ENCODE data around the gene FRMD3.

Gene FRMD3

GRCh38 chr9:83334320-83334719, 203.9 kb downstream of the FRMD3 start:
- DNase-seq (ENCODE audit: low spot score): peak; percentile 84

GRCh38 chr9:83330207-83331196, 207.7 kb downstream of the FRMD3 start:
- no peak for DNase-seq (ENCODE audit: low spot score)

GRCh38 chr9:83327750-83328622, 210.2 kb downstream of the FRMD3 start:
- DNase-seq (ENCODE audit: low spot score): no peak

GRCh38 chr9:83327323-83327722, 210.9 kb downstream of the FRMD3 start:
- DNase-seq (ENCODE audit: low spot score): no peak

- DNase-seq (ENCODE audit: low spot score): no peak
These were observed 215.1 kb downstream of the FRMD3 start for GRCh38 chr9:83323148-83323547.

- DNase-seq (ENCODE audit: low spot score): no peak
These were observed 215.8 kb downstream of the FRMD3 start for GRCh38 chr9:83322438-83322837.

- no peak for DNase-seq (ENCODE audit: low spot score)
These were observed 221.0 kb downstream of the FRMD3 start for GRCh38 chr9:83317244-83317643.

- no peak for DNase-seq (ENCODE audit: low spot score)
These were observed 222.6 kb downstream of the FRMD3 start for GRCh38 chr9:83315649-83316048.

- no peak for DNase-seq (ENCODE audit: low spot score)
These were observed 224.4 kb downstream of the FRMD3 start for GRCh38 chr9:83313781-83314180.

- DNase-seq (ENCODE audit: low spot score): no peak
These were observed 225.7 kb downstream of the FRMD3 start for GRCh38 chr9:83312537-83312936.

GRCh38 chr9:83307066-83307724, 231.0 kb downstream of the FRMD3 start:
- DNase-seq (ENCODE audit: low spot score): no peak

- DNase-seq (ENCODE audit: low spot score): peak; percentile 86
These were observed 233.5 kb downstream of the FRMD3 start for GRCh38 chr9:83304686-83305085.

- DNase-seq (ENCODE audit: low spot score): no peak
These were observed 238.6 kb downstream of the FRMD3 start for GRCh38 chr9:83299571-83299970.

GRCh38 chr9:83299094-83299493, 239.1 kb downstream of the FRMD3 start:
- no peak for DNase-seq (ENCODE audit: low spot score)

GRCh38 chr9:83296123-83296522, 242.1 kb downstream of the FRMD3 start:
- no peak for DNase-seq (ENCODE audit: low spot score)

- no peak for DNase-seq (ENCODE audit: low spot score)
These were observed 243.4 kb downstream of the FRMD3 start for GRCh38 chr9:83294816-83295215.

- DNase-seq (ENCODE audit: low spot score): no peak
These were observed 247.0 kb downstream of the FRMD3 start for GRCh38 chr9:83291196-83291595.

- DNase-seq (ENCODE audit: low spot score): no peak
These were observed 247.5 kb downstream of the FRMD3 start for GRCh38 chr9:83290692-83291091.

- DNase-seq (ENCODE audit: low spot score): no peak
These were observed 251.2 kb downstream of the FRMD3 start for GRCh38 chr9:83287021-83287420.

GRCh38 chr9:83285445-83286225, 252.6 kb downstream of the FRMD3 start:
- DNase-seq (ENCODE audit: low spot score): no peak

- DNase-seq (ENCODE audit: low spot score): no peak
These were observed 253.5 kb downstream of the FRMD3 start for GRCh38 chr9:83284746-83285145.
